AG04450 (cell line): ENCODE data around the gene ATP2B3. TPM values are rescaled to one million over a fixed set of nuclear protein-coding genes. Genes with fewer than 3 reads are reported as not detected.

ENCODE experiments used
- CTCF ChIA-PET: fragments of 300-600, 350-600 bp; formaldehyde crosslinking; extraction: SDS; loops from one replicate; lab custom pipeline; 2022; ENCODE audit warnings: antibody characterized with exemption, inconsistent platforms; lab: Charles Lee
- POLR2A ChIA-PET: fragments of 350-600 bp; formaldehyde crosslinking; extraction: SDS; loops from one replicate; lab custom pipeline; 2021; ENCODE audit warnings: antibody characterized with exemption, inconsistent platforms; lab: Yijun Ruan, JAX
- DNase-seq: peaks from one replicate; pipeline ENCODE4 v3.0.0-alpha.2; 2011; ENCODE audit warnings: low read depth, low spot score
- H3K27ac ChIP-seq: one replicate; pipeline ENCODE4 v1.5.1; 2012; ENCODE audit warnings: low read depth, low read length, control low read depth
- H3K27me3 ChIP-seq: one replicate; pipeline ENCODE4 v1.6.0; 2012; ENCODE audit warnings: low read length; ENCODE audit not compliant: control insufficient read depth, insufficient read depth
- H3K4me3 ChIP-seq: 2 replicates; pipeline ENCODE4 v1.5.1; 2011; ENCODE audit warnings: mild to moderate bottlenecking, low read depth, low read length, control low read depth
- H3K9me3 ChIP-seq: 2 replicates; pipeline ENCODE4 v1.5.1; 2012; ENCODE audit warnings: low read length; ENCODE audit not compliant: control insufficient read depth, insufficient read depth
- CTCF ChIP-seq: IDR thresholded peaks from 2 replicates; pipeline ENCODE4 v1.5.1; 2011; ENCODE audit warnings: low read depth, low read length, control low read depth, inconsistent platforms
- polyA plus RNA-seq: library from polyadenylated mRNA; depleted of rRNA; stranded (reverse); fragments of >200 nt; gene quantifications from 2 replicates; pipeline ENCODE4 v1.2.3, GENCODE V29; 2011

Gene ATP2B3
- polyA plus RNA-seq, 1 experiment, result 0.01 TPM

GRCh38 chrX:153478746-153479145 lies 38.7 kb upstream of the ATP2B3 start:
- TF ChIP-seq CTCF, result no peak
- ChIA-PET POLR2A (no interaction called here), CTCF (interaction anchor here (0.9 kb wide), 1 partner anchor 8 kb away, joined by 3 read pairs; the partner anchor contains the start of gene HAUS7)
- Histone ChIP-seq H3K27me3 (no peaks in the 10 kb centered on the region), H3K27ac (no peak overlapping the region), H3K9me3 (no peaks in the 10 kb centered on the region), H3K4me3 (no peak overlapping the region)
- no peak for DNase-seq

- H3K4me3 ChIP-seq, result no peak overlapping the region
- H3K27me3 ChIP-seq, result no peaks in the 10 kb centered on the region
- H3K9me3 ChIP-seq, result no peaks in the 10 kb centered on the region
- no peak for DNase-seq
- H3K27ac ChIP-seq, result no peak overlapping the region
- ChIA-PET POLR2A (no interaction called here), CTCF (interaction anchor here (1.3 kb wide), 1 partner anchor 10 kb away, joined by 7 read pairs; the partner anchor contains the start of gene HAUS7)
- no peak for TF ChIP-seq CTCF
These were observed 36.4 kb upstream of the ATP2B3 start for GRCh38 chrX:153481043-153481442.

- TF ChIP-seq CTCF, result no peak
- Histone ChIP-seq H3K9me3 (no peaks in the 10 kb centered on the region), H3K27me3 (no peaks in the 10 kb centered on the region), H3K4me3 (no peak overlapping the region), H3K27ac (no peak overlapping the region)
- CTCF ChIA-PET, result no interaction called here
- POLR2A ChIA-PET, result no interaction called here
- DNase-seq, result no peak
These were observed 34.9 kb upstream of the ATP2B3 start for GRCh38 chrX:153482376-153483015.

GRCh38 chrX:153485396-153486080 lies 31.9 kb upstream of the ATP2B3 start:
- CTCF ChIA-PET, result no interaction called here
- Histone ChIP-seq H3K4me3 (no peak overlapping the region), H3K27me3 (no peaks in the 10 kb centered on the region), H3K9me3 (no peaks in the 10 kb centered on the region), H3K27ac (no peak overlapping the region)
- POLR2A ChIA-PET, result no interaction called here
- DNase-seq, result no peak
- no peak for TF ChIP-seq CTCF

- no peak for DNase-seq
- ChIA-PET CTCF (no interaction called here), POLR2A (no interaction called here)
- H3K27me3 ChIP-seq, result no peaks in the 10 kb centered on the region
- TF ChIP-seq CTCF, result no peak
- H3K9me3 ChIP-seq, result no peaks in the 10 kb centered on the region
- H3K27ac ChIP-seq, result no peak overlapping the region
- no peak overlapping the region for H3K4me3 ChIP-seq
These were observed 31.3 kb upstream of the ATP2B3 start for GRCh38 chrX:153486171-153486570.
